ENCODE data around the gene SCAF8. TPM values are rescaled to one million over a fixed set of nuclear protein-coding genes. Genes with fewer than 3 reads are reported as not detected.
A peak's percentile ranks its signal among the peaks of the same experiment; 100 is the strongest.
"Not testable (repeated sequence)": the region's sequence is repeated elsewhere in the genome, so short reads cannot be mapped to it uniquely, and the experiment has no call there.

Gene SCAF8
- polyA plus RNA-seq, 1 donor from 2014 or later, result 34.1 TPM

GRCh38 chr6:154805288-154805911 lies 72.2 kb downstream of the SCAF8 start:
- H3K4me3 ChIP-seq (ENCODE audit: low read length), result no peak overlapping the region
- no peaks in the 10 kb centered on the region for H3K9me2 ChIP-seq (ENCODE audit: insufficient read depth, low read length)
- no peaks in the 10 kb centered on the region for H3F3A ChIP-seq (ENCODE audit: insufficient read depth, low read length, poor library complexity, severe bottlenecking)
- no peak overlapping the region for H3K4me2 ChIP-seq (ENCODE audit: low read length)
- H3K36me3 ChIP-seq (ENCODE audit: insufficient read depth, low read length), result peaks cover 9% of the 10 kb centered on the region
- no peak overlapping the region for H3K9ac ChIP-seq (ENCODE audit: low read length)
- H3K27me3 ChIP-seq (ENCODE audit: insufficient read depth, low read depth, low read length), result no peaks in the 10 kb centered on the region
- H3K27ac ChIP-seq (ENCODE audit: low read length), result no peak overlapping the region
- no peaks in the 10 kb centered on the region for H4K20me1 ChIP-seq (ENCODE audit: insufficient read depth)
- no peak overlapping the region for H2AFZ ChIP-seq (ENCODE audit: low read depth, low read length)
- peaks cover 11% of the 10 kb centered on the region for H3K79me2 ChIP-seq (replicated peaks; ENCODE audit: insufficient read depth, low read length)
- H3K9me3 ChIP-seq (ENCODE audit: low read length), result no peaks in the 10 kb centered on the region
- no peak for TF ChIP-seq TAF1 (IDR thresholded peaks at IDR 0.05; ENCODE audit: low read depth)
- no peak for TF ChIP-seq EP300 (conservative IDR thresholded peaks at IDR 0.05; ENCODE audit: poor library complexity, severe bottlenecking)
- peak; percentile 80 for TF ChIP-seq SMC3 (conservative IDR thresholded peaks at IDR 0.05; ENCODE audit: poor library complexity)
- TF ChIP-seq RAD21 (conservative IDR thresholded peaks at IDR 0.05), result peak; percentile 73
- no peak for TF ChIP-seq EZH2 (IDR thresholded peaks at IDR 0.05; ENCODE audit: borderline replicate concordance, insufficient read depth, low read length, poor library complexity, severe bottlenecking)
- TF ChIP-seq POLR2AphosphoS5 (IDR thresholded peaks at IDR 0.05), result no peak
- peak; percentile 70 for TF ChIP-seq CTCF (IDR thresholded peaks at IDR 0.05; ENCODE audit: poor library complexity, severe bottlenecking)

GRCh38 chr6:154806804-154807203 lies 73.6 kb downstream of the SCAF8 start:
- no peak for TF ChIP-seq RAD21 (conservative IDR thresholded peaks at IDR 0.05)
- no peak for TF ChIP-seq SMC3 (conservative IDR thresholded peaks at IDR 0.05; ENCODE audit: poor library complexity)
- TF ChIP-seq REST (IDR thresholded peaks at IDR 0.05; ENCODE audit: borderline replicate concordance), result no peak
- TF ChIP-seq EP300 (conservative IDR thresholded peaks at IDR 0.05; ENCODE audit: poor library complexity, severe bottlenecking), result no peak
- TF ChIP-seq EZH2 (IDR thresholded peaks at IDR 0.05; ENCODE audit: borderline replicate concordance, insufficient read depth, low read length, poor library complexity, severe bottlenecking), result no peak
- TF ChIP-seq TAF1 (IDR thresholded peaks at IDR 0.05; ENCODE audit: low read depth), result no peak
- no peak for TF ChIP-seq MXI1 (conservative IDR thresholded peaks at IDR 0.05; ENCODE audit: poor library complexity, severe bottlenecking)
- TF ChIP-seq POLR2AphosphoS5 (IDR thresholded peaks at IDR 0.05), result no peak
- no peak for TF ChIP-seq CTCF (IDR thresholded peaks at IDR 0.05; ENCODE audit: poor library complexity, severe bottlenecking)
- H3K36me3 ChIP-seq (ENCODE audit: insufficient read depth, low read length), result peaks cover 9% of the 10 kb centered on the region
- H3K9me2 ChIP-seq (ENCODE audit: insufficient read depth, low read length), result no peaks in the 10 kb centered on the region
- H3K4me3 ChIP-seq (ENCODE audit: low read length), result no peak overlapping the region
- H3K9me3 ChIP-seq (ENCODE audit: low read length), result no peaks in the 10 kb centered on the region
- H3K27ac ChIP-seq (ENCODE audit: low read length), result no peak overlapping the region
- no peaks in the 10 kb centered on the region for H4K20me1 ChIP-seq (ENCODE audit: insufficient read depth)
- H3F3A ChIP-seq (ENCODE audit: insufficient read depth, low read length, poor library complexity, severe bottlenecking), result no peaks in the 10 kb centered on the region
- H3K9ac ChIP-seq (ENCODE audit: low read length), result no peak overlapping the region
- H3K4me2 ChIP-seq (ENCODE audit: low read length), result no peak overlapping the region
- no peaks in the 10 kb centered on the region for H3K27me3 ChIP-seq (ENCODE audit: insufficient read depth, low read depth, low read length)
- H3K79me2 ChIP-seq (replicated peaks; ENCODE audit: insufficient read depth, low read length), result peaks cover 11% of the 10 kb centered on the region
- H2AFZ ChIP-seq (ENCODE audit: low read depth, low read length), result no peak overlapping the region

GRCh38 chr6:154811663-154812062 lies 78.4 kb downstream of the SCAF8 start:
- H4K20me1 ChIP-seq (ENCODE audit: insufficient read depth); H3K9ac ChIP-seq (ENCODE audit: low read length); H3K9me3 ChIP-seq (ENCODE audit: low read length); H3F3A ChIP-seq (ENCODE audit: insufficient read depth, low read length, poor library complexity, severe bottlenecking); H3K27me3 ChIP-seq (ENCODE audit: insufficient read depth, low read depth, low read length); H3K27ac ChIP-seq (ENCODE audit: low read length); H3K4me3 ChIP-seq (ENCODE audit: low read length); H3K4me2 ChIP-seq (ENCODE audit: low read length); H2AFZ ChIP-seq (ENCODE audit: low read depth, low read length); H3K79me2 ChIP-seq (replicated peaks; ENCODE audit: insufficient read depth, low read length); H3K9me2 ChIP-seq (ENCODE audit: insufficient read depth, low read length): not testable (repeated sequence)
- H3K36me3 ChIP-seq (ENCODE audit: insufficient read depth, low read length), result peaks cover 21% of the 10 kb centered on the region
